ENCODE results near the gene DLX4. TPM values are rescaled to one million over a fixed set of nuclear protein-coding genes. Genes with fewer than 3 reads are reported as not detected.

The DLX4 gene
- total RNA-seq, 1 experiment from 2014 or later: 1.3 TPM

DNA sequence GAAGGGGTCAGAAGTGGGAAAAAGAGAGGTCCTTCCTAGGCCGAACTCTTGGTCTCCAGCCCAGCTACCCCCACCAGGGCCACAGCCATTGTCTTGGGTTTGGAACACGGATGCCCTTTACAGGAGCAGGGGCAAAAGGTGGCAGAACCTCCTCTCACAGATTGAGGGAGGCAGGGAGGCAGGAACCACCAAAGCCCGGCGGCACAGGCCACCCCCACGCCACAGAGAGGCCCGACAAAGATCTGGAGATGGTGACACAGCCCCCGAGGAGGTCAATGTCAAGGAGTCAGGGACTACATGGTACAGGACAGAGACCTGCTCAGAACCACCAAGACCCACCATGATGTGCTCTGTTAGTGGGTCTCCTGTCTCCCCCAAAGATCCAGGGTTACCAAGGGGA is 44.4 kb upstream of the DLX4 start:
- DNase-seq (ENCODE audit: low spot score) (no peak), ATAC-seq (no peak)
- H3K27me3 Mint-ChIP-seq (ENCODE audit: low read depth): no peaks in the 10 kb centered on the region; the same call in 1 of the 2 replicates
- H3K4me3 Mint-ChIP-seq: no peak overlapping the region
- ChIA-PET CTCF (interaction anchor here (3.3 kb wide), 1 partner anchor 28 kb away, joined by 10 read pairs; no protein-coding TSS in a partner anchor), POLR2A (no interaction called here)
- no peaks in the 10 kb centered on the region for H3K4me1 Mint-ChIP-seq
- TF ChIP-seq, protein P1, sequence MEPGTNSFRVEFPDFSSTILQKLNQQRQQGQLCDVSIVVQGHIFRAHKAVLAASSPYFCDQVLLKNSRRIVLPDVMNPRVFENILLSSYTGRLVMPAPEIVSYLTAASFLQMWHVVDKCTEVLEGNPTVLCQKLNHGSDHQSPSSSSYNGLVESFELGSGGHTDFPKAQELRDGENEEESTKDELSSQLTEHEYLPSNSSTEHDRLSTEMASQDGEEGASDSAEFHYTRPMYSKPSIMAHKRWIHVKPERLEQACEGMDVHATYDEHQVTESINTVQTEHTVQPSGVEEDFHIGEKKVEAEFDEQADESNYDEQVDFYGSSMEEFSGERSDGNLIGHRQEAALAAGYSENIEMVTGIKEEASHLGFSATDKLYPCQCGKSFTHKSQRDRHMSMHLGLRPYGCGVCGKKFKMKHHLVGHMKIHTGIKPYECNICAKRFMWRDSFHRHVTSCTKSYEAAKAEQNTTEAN (CRISPR knock-in tag; IDR thresholded peaks at IDR 0.05): no peak
- TF ChIP-seq TP53 (CRISPR knock-in tag; IDR thresholded peaks at IDR 0.05): no peak
- TF ChIP-seq, protein P2, sequence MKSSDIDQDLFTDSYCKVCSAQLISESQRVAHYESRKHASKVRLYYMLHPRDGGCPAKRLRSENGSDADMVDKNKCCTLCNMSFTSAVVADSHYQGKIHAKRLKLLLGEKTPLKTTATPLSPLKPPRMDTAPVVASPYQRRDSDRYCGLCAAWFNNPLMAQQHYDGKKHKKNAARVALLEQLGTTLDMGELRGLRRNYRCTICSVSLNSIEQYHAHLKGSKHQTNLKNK (CRISPR knock-in tag; IDR thresholded peaks at IDR 0.05): no peak
- TF ChIP-seq ZNF423 (CRISPR knock-in tag; IDR thresholded peaks at IDR 0.05): no peak
- no peak for TF ChIP-seq ZNF121 (CRISPR knock-in tag; IDR thresholded peaks at IDR 0.05)
- TF ChIP-seq, protein P3, sequence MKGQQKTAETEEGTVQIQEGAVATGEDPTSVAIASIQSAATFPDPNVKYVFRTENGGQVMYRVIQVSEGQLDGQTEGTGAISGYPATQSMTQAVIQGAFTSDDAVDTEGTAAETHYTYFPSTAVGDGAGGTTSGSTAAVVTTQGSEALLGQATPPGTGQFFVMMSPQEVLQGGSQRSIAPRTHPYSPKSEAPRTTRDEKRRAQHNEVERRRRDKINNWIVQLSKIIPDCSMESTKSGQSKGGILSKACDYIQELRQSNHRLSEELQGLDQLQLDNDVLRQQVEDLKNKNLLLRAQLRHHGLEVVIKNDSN (CRISPR knock-in tag; IDR thresholded peaks at IDR 0.05): no peak
- TF ChIP-seq, protein P4, sequence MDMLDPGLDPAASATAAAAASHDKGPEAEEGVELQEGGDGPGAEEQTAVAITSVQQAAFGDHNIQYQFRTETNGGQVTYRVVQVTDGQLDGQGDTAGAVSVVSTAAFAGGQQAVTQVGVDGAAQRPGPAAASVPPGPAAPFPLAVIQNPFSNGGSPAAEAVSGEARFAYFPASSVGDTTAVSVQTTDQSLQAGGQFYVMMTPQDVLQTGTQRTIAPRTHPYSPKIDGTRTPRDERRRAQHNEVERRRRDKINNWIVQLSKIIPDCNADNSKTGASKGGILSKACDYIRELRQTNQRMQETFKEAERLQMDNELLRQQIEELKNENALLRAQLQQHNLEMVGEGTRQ (CRISPR knock-in tag; IDR thresholded peaks at IDR 0.05): no peak
- no peaks in the 10 kb centered on the region for H3K9me3 Mint-ChIP-seq
- no peaks in the 10 kb centered on the region for H3K36me3 Mint-ChIP-seq
- H3K27ac Mint-ChIP-seq: no peak overlapping the region

DNA sequence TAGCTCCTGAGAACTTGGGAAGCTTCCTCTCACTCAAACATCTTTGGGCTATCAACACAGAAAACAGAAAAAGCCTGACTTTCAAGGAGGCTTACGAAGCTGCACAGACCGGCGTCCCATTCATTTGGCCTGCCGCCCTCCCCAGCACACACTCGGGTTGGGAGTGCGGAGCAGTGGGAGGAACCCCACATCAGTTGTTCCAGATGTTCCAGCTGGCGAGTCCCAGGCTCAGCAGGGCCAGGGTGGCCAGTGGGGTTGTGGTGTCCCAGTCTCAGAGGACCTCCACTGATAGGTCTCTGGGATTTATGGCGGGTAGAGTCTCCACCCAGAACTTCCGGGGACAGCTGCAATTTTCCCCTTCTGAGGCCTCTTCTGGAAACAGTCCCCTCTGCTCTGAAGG is 43.1 kb upstream of the DLX4 start:
- no peaks in the 10 kb centered on the region for H3K9me3 Mint-ChIP-seq
- ChIA-PET CTCF (interaction anchor here (2.0 to 2.3 kb wide), 2 partner anchors 27 to 71 kb away, joined by 8 to 12 read pairs; no protein-coding TSS in a partner anchor), POLR2A (no interaction called here)
- no peaks in the 10 kb centered on the region for H3K4me1 Mint-ChIP-seq
- DNase-seq (ENCODE audit: low spot score) (no peak), ATAC-seq (no peak)
- H3K4me3 Mint-ChIP-seq: no peak overlapping the region
- H3K27me3 Mint-ChIP-seq (ENCODE audit: low read depth): peaks cover 2% of the 10 kb centered on the region; the same call in 1 of the 2 replicates
- no peak overlapping the region for H3K27ac Mint-ChIP-seq
- no peak for TF ChIP-seq NFYB (CRISPR knock-in tag; conservative IDR thresholded peaks at IDR 0.05; ENCODE audit: low read depth)
- TF ChIP-seq CREB1 (CRISPR knock-in tag; IDR thresholded peaks at IDR 0.05): no peak
- TF ChIP-seq, protein P5, sequence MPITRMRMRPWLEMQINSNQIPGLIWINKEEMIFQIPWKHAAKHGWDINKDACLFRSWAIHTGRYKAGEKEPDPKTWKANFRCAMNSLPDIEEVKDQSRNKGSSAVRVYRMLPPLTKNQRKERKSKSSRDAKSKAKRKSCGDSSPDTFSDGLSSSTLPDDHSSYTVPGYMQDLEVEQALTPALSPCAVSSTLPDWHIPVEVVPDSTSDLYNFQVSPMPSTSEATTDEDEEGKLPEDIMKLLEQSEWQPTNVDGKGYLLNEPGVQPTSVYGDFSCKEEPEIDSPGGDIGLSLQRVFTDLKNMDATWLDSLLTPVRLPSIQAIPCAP (CRISPR knock-in tag; IDR thresholded peaks at IDR 0.05): no peak
- TF ChIP-seq ETV6 (CRISPR knock-in tag; IDR thresholded peaks at IDR 0.05): no peak
- TF ChIP-seq JUN (CRISPR knock-in tag; IDR thresholded peaks at IDR 0.05): no peak
- TF ChIP-seq ATF1 (CRISPR knock-in tag; IDR thresholded peaks at IDR 0.05): no peak
- TF ChIP-seq, protein P6, sequence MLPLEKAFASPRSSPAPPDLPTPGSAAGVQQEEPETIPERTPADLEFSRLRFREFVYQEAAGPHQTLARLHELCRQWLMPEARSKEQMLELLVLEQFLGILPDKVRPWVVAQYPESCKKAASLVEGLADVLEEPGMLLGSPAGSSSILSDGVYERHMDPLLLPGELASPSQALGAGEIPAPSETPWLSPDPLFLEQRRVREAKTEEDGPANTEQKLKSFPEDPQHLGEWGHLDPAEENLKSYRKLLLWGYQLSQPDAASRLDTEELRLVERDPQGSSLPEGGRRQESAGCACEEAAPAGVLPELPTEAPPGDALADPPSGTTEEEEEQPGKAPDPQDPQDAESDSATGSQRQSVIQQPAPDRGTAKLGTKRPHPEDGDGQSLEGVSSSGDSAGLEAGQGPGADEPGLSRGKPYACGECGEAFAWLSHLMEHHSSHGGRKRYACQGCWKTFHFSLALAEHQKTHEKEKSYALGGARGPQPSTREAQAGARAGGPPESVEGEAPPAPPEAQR (CRISPR knock-in tag; IDR thresholded peaks at IDR 0.05): no peak
- no peak for TF ChIP-seq ZNF232 (CRISPR knock-in tag; IDR thresholded peaks at IDR 0.05)
- TF ChIP-seq ZBTB21 (CRISPR knock-in tag; IDR thresholded peaks at IDR 0.05; ENCODE audit: borderline replicate concordance): no peak
- H3K36me3 Mint-ChIP-seq: no peaks in the 10 kb centered on the region

DNA sequence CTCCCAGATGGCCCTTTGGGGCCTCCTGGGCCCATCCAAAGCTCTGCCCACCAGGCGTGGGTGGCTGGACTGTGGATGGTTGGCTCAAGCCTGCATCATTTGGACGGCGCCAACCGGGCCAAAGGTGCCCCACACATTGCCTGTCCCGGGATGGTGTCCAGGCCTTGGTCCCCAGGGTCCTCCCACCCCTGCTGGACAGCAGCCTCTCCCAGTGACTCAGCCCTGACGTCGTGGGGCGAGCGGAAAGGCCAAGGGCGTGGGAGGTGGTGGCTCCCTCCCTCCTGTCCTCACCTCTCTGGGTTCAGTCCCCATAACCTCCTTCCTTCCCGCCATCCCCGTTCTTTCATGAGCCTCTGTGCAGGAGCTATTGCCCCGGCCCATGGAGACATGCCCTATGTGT is 42.1 kb upstream of the DLX4 start:
- H3K4me3 Mint-ChIP-seq: no peak overlapping the region
- ChIA-PET CTCF (interaction anchor here (0.8 to 2.3 kb wide), 9 partner anchors 15 to 75 kb away, joined by 3 to 12 read pairs (median 3); partner anchors contain the start of gene DLX3), POLR2A (no interaction called here)
- no peaks in the 10 kb centered on the region for H3K36me3 Mint-ChIP-seq
- no peak overlapping the region for H3K27ac Mint-ChIP-seq
- H3K27me3 Mint-ChIP-seq (ENCODE audit: low read depth): peaks cover 2% of the 10 kb centered on the region; the same call in 1 of the 2 replicates
- no peaks in the 10 kb centered on the region for H3K4me1 Mint-ChIP-seq
- DNase-seq (ENCODE audit: low spot score) (no peak), ATAC-seq (no peak)
- H3K9me3 Mint-ChIP-seq: no peaks in the 10 kb centered on the region
- TF ChIP-seq TP53 (CRISPR knock-in tag; IDR thresholded peaks at IDR 0.05): no peak
- TF ChIP-seq, protein P7, sequence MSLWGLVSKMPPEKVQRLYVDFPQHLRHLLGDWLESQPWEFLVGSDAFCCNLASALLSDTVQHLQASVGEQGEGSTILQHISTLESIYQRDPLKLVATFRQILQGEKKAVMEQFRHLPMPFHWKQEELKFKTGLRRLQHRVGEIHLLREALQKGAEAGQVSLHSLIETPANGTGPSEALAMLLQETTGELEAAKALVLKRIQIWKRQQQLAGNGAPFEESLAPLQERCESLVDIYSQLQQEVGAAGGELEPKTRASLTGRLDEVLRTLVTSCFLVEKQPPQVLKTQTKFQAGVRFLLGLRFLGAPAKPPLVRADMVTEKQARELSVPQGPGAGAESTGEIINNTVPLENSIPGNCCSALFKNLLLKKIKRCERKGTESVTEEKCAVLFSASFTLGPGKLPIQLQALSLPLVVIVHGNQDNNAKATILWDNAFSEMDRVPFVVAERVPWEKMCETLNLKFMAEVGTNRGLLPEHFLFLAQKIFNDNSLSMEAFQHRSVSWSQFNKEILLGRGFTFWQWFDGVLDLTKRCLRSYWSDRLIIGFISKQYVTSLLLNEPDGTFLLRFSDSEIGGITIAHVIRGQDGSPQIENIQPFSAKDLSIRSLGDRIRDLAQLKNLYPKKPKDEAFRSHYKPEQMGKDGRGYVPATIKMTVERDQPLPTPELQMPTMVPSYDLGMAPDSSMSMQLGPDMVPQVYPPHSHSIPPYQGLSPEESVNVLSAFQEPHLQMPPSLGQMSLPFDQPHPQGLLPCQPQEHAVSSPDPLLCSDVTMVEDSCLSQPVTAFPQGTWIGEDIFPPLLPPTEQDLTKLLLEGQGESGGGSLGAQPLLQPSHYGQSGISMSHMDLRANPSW (CRISPR knock-in tag; conservative IDR thresholded peaks at IDR 0.05; ENCODE audit: low read depth): no peak
- TF ChIP-seq, protein P8, sequence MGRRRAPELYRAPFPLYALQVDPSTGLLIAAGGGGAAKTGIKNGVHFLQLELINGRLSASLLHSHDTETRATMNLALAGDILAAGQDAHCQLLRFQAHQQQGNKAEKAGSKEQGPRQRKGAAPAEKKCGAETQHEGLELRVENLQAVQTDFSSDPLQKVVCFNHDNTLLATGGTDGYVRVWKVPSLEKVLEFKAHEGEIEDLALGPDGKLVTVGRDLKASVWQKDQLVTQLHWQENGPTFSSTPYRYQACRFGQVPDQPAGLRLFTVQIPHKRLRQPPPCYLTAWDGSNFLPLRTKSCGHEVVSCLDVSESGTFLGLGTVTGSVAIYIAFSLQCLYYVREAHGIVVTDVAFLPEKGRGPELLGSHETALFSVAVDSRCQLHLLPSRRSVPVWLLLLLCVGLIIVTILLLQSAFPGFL (CRISPR knock-in tag; IDR thresholded peaks at IDR 0.05; ENCODE audit: borderline replicate concordance): no peak
- TF ChIP-seq ZNF671 (CRISPR knock-in tag; IDR thresholded peaks at IDR 0.05): no peak
- TF ChIP-seq MXD4 (CRISPR knock-in tag; IDR thresholded peaks at IDR 0.05; ENCODE audit: borderline replicate concordance): no peak
- TF ChIP-seq, protein P9, sequence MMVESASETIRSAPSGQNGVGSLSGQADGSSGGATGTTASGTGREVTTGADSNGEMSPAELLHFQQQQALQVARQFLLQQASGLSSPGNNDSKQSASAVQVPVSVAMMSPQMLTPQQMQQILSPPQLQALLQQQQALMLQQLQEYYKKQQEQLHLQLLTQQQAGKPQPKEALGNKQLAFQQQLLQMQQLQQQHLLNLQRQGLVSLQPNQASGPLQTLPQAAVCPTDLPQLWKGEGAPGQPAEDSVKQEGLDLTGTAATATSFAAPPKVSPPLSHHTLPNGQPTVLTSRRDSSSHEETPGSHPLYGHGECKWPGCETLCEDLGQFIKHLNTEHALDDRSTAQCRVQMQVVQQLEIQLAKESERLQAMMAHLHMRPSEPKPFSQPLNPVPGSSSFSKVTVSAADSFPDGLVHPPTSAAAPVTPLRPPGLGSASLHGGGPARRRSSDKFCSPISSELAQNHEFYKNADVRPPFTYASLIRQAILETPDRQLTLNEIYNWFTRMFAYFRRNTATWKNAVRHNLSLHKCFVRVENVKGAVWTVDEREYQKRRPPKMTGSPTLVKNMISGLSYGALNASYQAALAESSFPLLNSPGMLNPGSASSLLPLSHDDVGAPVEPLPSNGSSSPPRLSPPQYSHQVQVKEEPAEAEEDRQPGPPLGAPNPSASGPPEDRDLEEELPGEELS (CRISPR knock-in tag; IDR thresholded peaks at IDR 0.05): no peak
- no peak for TF ChIP-seq GTF2I (CRISPR knock-in tag; conservative IDR thresholded peaks at IDR 0.05)
